CD4-positive, alpha-beta T cell treated with Interleukin-4 for 4 hours (primary cell): ENCODE measurements around the gene ESYT3.
A peak's percentile ranks its signal among the peaks of the same experiment; 100 is the strongest.
"Not testable (repeated sequence)": the region's sequence is repeated elsewhere in the genome, so short reads cannot be mapped to it uniquely, and the experiment has no call there.

Source experiments
- DNase-seq: peaks from one replicate; pipeline ENCODE4 v3.0.0-alpha.2; 2020

Gene ESYT3

DNA sequence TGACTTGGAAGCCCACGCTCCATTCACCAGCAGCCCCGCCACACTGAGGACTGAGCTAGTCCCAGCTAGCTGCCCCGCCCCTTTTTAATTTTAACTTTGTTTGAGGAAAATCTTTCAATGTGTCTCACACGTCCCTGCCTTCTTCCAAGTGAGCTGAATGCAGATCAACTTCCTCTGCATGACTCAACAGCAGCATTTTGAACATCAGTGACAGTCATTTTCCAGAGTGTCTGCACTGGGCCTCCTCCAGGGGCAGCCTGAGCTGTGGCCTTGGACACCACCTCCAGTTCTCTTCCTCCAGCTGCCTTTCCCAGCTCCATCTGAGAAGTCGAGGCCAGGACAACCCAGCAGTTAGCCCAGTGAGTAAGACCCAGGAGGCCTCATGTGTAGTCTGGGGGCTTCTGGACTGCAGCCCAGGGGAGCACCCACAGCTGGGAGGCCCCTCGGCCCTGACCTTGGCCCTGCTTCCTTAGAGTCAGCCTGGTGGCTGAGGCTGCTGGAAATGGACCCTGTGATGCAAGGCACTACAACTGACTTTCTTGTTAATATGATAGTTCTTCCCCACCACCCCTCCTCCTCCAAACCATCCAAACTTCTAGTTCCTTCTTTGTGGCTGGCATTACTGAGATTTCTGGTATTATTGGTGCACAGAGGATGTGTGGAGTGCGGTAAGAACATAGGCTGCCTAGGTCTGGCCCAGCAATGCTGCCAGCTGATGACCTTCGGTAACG lies 21.4 kb upstream of the ESYT3 start:
- DNase-seq: no peak

DNA sequence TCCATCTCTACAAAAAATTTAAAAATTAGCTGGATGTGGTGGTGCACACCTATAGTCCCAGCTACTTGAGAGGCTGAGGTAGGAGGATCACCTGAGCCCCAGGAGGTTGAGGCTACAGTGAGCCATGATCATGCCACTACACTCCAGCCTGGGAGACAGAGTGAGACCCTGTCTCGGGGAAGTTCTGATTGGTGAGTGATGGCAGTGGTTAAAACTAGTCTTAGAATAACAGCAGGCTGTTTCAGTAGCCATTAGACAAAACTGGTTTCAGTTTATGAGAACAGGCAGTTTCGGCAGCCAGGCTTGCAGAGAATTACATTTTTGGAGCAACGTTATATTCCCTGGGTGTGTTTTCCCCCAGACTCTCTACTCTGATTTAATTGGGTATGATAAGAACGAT lies 18.2 kb upstream of the ESYT3 start:
- DNase-seq: not testable (repeated sequence)

DNA sequence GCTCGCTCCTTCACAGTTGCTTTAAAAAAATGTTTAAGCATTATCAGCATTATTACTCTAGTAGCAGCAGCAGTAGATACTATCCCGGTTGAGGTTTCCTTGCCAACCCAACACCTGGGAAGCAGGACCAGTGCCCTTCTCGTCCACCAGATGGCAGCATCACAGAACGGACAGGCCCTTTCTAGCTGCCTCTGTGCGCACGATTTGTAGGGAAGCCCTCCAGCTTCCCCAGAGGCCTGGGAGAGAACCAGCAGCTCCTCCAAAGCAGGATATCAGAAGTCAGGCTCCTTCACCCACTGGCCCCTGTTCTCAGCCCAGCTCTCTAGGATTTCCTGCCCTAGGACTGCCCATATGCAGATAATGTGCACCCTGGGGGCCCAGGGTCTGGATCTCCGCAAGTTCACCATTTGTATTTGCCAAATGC lies 16.8 kb upstream of the ESYT3 start:
- peak; percentile 52 for DNase-seq

GRCh38 chr3:138418601-138419206 lies 15.7 kb upstream of the ESYT3 start:
- DNase-seq: no peak

DNA sequence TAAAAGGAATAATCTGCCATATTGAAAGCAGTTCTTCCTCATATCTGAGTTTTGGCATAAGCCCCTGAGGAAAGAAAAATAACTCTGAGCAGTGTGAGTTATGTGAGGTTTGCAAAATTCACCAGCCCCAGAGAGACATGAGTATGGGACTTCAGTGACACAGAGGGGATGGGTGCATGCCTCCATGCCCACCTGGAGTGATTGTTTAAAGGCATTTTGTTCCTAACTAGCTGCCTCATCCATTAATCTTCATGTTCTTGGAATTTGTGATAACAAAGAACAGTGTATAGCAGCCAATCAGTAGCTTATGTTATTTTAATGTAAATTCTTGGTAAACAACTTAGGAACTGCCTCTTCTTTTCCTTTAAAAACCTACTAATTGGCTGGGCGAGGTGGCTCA lies 11.1 kb upstream of the ESYT3 start:
- no peak for DNase-seq

- DNase-seq: no peak
Observed at GRCh38 chr3:138424323-138424722, 10.1 kb upstream of the ESYT3 start.

GRCh38 chr3:138426211-138426610 lies 8.2 kb upstream of the ESYT3 start:
- no peak for DNase-seq

GRCh38 chr3:138426754-138427153 lies 7.7 kb upstream of the ESYT3 start:
- not testable (repeated sequence) for DNase-seq

GRCh38 chr3:138429665-138430064 lies 4.8 kb upstream of the ESYT3 start:
- DNase-seq: no peak

DNA sequence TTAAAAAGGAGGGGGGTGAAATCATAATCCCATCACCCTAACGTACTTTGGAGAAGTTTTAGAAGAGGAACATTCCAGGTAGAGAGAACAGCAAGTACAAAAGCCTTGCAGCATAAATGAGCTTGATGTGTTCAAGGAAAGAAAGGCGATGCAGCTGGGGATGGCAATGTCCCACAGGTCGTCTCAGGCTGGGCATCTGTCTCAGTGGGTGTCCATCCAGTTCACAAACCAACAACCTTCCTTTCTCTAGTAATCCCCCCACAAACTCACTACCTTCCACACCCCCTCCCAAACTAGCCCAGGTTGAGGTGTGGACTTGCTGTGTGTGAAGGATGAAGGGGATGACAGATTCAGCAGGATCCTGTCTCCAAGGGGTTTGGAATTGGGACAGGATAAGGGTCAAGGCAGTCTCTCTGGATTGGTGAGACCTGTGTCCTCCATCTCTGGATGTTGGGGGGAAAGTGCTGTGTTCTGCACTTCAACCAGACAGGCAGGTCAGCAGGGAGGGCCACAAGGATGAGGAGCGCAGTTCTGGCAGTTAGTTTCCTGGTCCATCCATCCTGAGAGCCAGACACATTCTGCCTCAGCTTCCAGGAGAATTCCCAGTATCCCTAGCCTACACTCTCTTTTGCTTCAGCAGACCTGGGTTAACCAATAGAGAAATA lies 1.7 kb upstream of the ESYT3 start:
- no peak for DNase-seq

- DNase-seq: no peak
Observed at GRCh38 chr3:138433892-138434275, 532 bp upstream of the ESYT3 start.

DNA sequence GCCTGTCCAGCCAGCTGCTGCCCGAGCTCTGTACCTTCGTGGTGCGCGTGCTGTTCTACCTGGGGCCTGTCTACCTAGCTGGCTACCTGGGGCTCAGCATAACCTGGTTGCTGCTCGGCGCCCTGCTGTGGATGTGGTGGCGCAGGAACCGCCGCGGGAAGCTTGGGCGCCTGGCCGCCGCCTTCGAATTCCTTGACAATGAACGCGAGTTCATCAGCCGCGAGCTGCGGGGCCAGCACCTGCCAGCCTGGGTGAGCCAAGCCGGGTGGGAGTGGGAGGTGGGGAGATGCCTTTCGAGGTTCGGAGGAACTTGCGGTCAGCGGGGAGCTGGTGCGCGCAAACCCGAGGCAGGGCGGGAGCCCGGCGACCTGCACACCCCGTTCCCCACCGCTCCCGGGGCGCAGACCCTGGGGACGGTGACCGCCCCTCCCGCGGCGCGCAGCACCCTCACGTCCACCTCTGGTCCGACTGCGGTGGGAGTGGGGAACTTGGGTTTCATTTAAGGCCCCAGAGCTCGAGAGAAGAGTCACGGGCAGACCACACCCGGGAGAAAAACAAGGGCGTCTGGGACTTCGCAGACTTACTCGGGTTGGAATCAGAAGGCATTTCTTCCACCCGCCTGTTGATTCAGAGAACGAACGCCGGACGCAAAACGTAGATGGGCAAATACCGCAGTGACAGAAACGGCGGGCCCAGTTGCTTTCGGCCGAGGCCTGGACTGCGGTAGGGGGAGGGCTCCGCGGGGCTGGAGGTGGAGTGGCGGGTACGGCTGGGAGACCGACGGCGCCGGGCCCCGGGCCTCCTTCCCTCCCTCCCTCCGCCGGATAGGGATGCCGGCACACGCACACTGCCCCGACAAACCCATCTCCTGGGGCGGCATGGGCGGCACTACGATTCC lies 708 bp downstream of the ESYT3 start:
- no peak for DNase-seq

DNA sequence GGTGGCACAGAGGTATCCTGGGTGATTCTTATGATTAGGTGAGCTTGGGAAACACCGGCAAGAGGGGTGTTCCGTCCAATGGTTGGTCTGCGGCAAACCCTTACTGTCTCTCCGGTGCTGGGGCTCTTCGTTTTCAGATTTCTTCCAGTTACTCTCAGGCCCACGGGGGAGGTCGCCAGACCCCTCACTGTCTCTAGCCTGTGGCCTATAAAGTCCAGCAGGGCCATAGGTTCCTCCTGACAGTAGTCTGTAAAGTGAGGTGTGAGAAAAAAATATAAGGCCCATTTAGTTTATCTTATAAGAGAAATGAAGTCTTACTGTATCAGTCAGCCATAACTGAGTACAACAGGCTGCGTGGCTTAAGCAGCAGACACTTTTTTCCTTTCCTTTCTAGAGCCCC lies 1.4 kb downstream of the ESYT3 start:
- no peak for DNase-seq

GRCh38 chr3:138437281-138437680 lies 2.9 kb downstream of the ESYT3 start:
- no peak for DNase-seq

- DNase-seq: no peak
Observed at GRCh38 chr3:138438896-138439295, 4.5 kb downstream of the ESYT3 start.

- no peak for DNase-seq
Observed at GRCh38 chr3:138439646-138440045, 5.2 kb downstream of the ESYT3 start.

DNA sequence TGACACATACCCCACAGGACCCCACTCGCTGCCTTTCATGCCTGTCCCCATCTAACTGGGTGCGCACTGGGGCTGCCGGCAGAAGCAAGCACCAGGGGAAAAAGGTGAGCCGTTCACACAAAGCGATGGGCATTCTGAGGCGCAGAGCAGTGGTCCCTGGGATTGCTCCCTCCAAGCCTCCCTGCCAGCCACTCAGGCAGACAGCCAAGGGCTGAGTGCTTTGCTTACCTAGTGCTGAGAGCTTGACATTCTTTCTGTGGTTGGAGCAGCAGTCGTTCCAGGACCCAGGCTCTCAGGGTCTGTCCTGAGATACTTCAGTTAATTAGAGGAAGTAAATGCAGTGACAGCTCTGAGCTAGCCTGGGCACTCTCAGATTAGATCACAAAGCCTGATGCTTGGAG lies 5.7 kb downstream of the ESYT3 start:
- no peak for DNase-seq

- no peak for DNase-seq
Observed at GRCh38 chr3:138440596-138440995, 6.2 kb downstream of the ESYT3 start.

GRCh38 chr3:138441256-138441655 lies 6.8 kb downstream of the ESYT3 start:
- DNase-seq: no peak

- no peak for DNase-seq
Observed at GRCh38 chr3:138441742-138442141, 7.3 kb downstream of the ESYT3 start.

DNA sequence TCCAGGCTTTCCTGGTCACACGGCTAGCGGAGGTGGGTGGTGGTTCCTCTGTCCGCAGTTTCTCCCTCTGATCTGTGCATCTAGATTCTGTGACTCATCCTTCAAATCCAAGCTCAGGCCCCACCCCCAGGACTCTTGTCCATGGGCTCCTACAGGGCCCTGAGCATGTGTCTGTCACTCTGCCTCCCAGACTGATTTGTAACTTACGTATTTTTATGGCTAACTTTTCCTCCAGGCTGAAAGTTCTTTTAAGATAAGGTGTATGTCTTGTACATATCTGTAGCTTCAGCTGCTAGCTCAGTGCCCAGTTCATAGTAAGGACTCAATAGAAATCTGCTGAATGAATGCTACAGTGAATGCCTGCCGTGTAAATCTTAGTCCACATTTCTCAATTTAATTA lies 8.0 kb downstream of the ESYT3 start:
- DNase-seq: no peak

DNA sequence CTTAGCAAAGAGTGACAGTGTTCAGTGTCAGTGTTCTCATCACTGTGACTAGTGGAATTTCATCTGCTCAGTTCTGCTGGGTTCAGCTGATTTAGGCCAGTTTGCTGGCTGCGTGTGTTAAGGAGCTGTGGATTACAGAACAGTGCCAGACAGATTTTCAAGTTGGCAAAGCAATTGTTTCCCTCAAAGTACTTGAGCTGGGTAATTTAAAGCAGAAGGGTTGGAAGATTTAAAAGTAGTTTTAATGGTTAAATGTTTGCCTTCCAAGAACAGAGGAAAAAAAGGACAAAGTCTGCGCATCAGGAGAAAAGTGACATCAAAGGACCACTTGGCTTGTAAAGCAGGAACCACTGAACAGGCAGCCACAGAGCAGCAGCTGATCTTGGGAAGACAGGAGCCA lies 8.7 kb downstream of the ESYT3 start:
- no peak for DNase-seq
